Activated T-cell treated with anti-CD3 and anti-CD28 coated beads, Interleukin-2, amount 50 U/mL, for 72 hours (primary cell): ENCODE data around the gene EIF4A2. TPM values are rescaled to one million over a fixed set of nuclear protein-coding genes. Genes with fewer than 3 reads are reported as not detected.

Experiments used
- ATAC-seq, 2 donors: fragments of 150-1000 bp; cut with Tn5 transposase; replicated peaks in 1 of 2; 2 replicates each; pipeline ENCODE4 v1.10.0; 2021; ENCODE audit warnings: moderate library complexity in 2 of 2, mild to moderate bottlenecking in 1 of 2
- DNase-seq, 2 donors: peaks; one replicate each; pipeline ENCODE4 v3.0.0; 2021 to 2022; ENCODE audit warnings: mixed read lengths in 1 of 2
- H3K27ac Mint-ChIP-seq: one replicate; pipeline ENCODE4 v1.8.0; 2022; ENCODE audit warnings: mild to moderate bottlenecking, moderate library complexity, mixed read lengths
- H3K27me3 Mint-ChIP-seq: one replicate; pipeline ENCODE4 v1.8.0; 2022; ENCODE audit warnings: low read depth, mixed read lengths
- H3K36me3 Mint-ChIP-seq, 2 donors: one replicate each; pipeline ENCODE4 v1.8.0; 2022; ENCODE audit warnings: mixed read lengths in 2 of 2, mild to moderate bottlenecking in 1 of 2; ENCODE audit not compliant: insufficient read depth in 2 of 2
- H3K4me1 Mint-ChIP-seq: one replicate; pipeline ENCODE4 v1.8.0; 2022; ENCODE audit warnings: low read depth, mixed read lengths
- H3K4me3 Mint-ChIP-seq, 2 donors: one replicate each; pipeline ENCODE4 v1.8.0; 2022; ENCODE audit warnings: mild to moderate bottlenecking in 2 of 2, mixed read lengths in 2 of 2, moderate library complexity in 2 of 2
- H3K9me3 Mint-ChIP-seq, 2 donors: one replicate each; pipeline ENCODE4 v1.8.0; 2022; ENCODE audit warnings: mixed read lengths in 2 of 2
- total RNA-seq, 2 donors: library from RNA; stranded (reverse); gene quantifications; one replicate each; pipeline ENCODE4 v1.2.3, GENCODE V29; 2022

Gene EIF4A2
- total RNA-seq, 2 donors from 2014 or later, result 353 to 492 TPM

DNA sequence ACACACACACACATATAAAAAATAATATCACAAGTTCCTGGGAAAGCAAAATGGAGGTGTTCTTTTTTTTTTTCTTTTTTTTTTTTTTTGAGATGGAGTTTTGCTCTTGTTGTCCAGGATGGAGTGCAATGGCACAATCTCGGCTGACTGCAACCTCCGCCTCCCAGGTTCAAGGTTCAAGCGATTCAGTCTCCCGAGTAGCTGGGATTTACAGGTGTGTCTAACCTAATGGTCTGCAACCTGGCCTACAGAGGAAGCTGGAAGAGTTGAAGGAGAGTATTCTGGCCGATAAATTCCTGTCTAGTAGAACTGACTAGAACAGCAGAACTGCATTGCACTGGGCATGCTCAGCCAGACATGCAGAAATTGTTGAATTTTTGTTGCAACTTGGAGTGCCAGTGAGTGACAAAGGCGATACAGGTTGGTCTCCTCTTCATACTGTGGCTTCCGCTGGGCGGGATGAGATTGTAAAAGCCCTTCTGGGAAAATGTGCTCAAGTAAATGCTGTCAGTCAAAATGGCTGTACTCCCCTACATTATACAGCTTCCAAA, 22.4 kb upstream of the EIF4A2 start:
- no peak for ATAC-seq
- H3K27ac Mint-ChIP-seq, result no peak overlapping the region
- no peaks in the 10 kb centered on the region for H3K9me3 Mint-ChIP-seq
- DNase-seq, result no peak
- peaks cover 0 to 4% of the 10 kb centered on the region in 2 donors for H3K36me3 Mint-ChIP-seq
- H3K4me3 Mint-ChIP-seq, result no peak overlapping the region
- no peaks in the 10 kb centered on the region for H3K27me3 Mint-ChIP-seq
- peaks cover 16% of the 10 kb centered on the region for H3K4me1 Mint-ChIP-seq

- Mint-ChIP-seq H3K4me3 (peak overlapping the region; percentile 79 to 89), H3K27ac (peak overlapping the region; percentile 83), H3K4me1 (peaks cover 34% of the 10 kb centered on the region), H3K27me3 (no peaks in the 10 kb centered on the region), H3K9me3 (no peaks in the 10 kb centered on the region), H3K36me3 (no peaks in the 10 kb centered on the region)
- ATAC-seq, result peak; percentile 53 to 57
- DNase-seq, result no peak
These were observed 11.1 kb upstream of the EIF4A2 start for GRCh38 chr3:186772281-186772694.

GRCh38 chr3:186772701-186773417, 10.5 kb upstream of the EIF4A2 start:
- Mint-ChIP-seq H3K36me3 (no peaks in the 10 kb centered on the region), H3K9me3 (no peaks in the 10 kb centered on the region), H3K4me1 (peaks cover 34% of the 10 kb centered on the region), H3K4me3 (peak overlapping the region; percentile 79 to 89), H3K27ac (peak overlapping the region; percentile 83), H3K27me3 (no peaks in the 10 kb centered on the region)
- ATAC-seq (peak; percentile 93 to 97), DNase-seq (peak; percentile 76 to 80)

GRCh38 chr3:186775999-186776398, 7.4 kb upstream of the EIF4A2 start:
- Mint-ChIP-seq H3K4me1 (peaks cover 33% of the 10 kb centered on the region), H3K36me3 (no peaks in the 10 kb centered on the region), H3K27ac (no peak overlapping the region), H3K27me3 (no peaks in the 10 kb centered on the region), H3K4me3 (no peak overlapping the region), H3K9me3 (no peaks in the 10 kb centered on the region)
- ATAC-seq (no peak), DNase-seq (no peak)

DNA sequence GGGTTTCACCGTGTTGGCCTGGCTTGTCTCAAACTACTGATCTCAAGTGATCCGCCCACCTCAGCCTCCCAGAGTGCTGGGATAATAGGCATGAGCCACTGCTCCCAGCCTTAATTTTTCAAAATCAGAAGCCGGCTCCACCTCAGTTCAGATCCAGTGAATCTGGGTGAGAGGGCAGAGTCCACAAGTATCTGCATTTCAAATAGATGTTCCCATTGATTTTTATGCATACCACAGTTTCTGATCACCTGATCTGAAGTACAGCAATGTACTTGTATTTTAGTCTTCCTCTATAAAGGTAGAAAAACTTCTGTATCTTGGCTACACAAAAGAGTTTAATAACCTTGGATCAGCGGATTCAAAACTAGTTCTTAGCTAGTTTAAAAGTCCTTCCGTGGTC, 4.2 kb upstream of the EIF4A2 start:
- no peaks in the 10 kb centered on the region for H3K9me3 Mint-ChIP-seq
- H3K27me3 Mint-ChIP-seq, result no peaks in the 10 kb centered on the region
- ATAC-seq (no peak), DNase-seq (no peak)
- no peak overlapping the region for H3K27ac Mint-ChIP-seq
- no peak overlapping the region for H3K4me3 Mint-ChIP-seq
- peaks cover 9 to 12% of the 10 kb centered on the region in 2 donors for H3K36me3 Mint-ChIP-seq
- peaks cover 12% of the 10 kb centered on the region for H3K4me1 Mint-ChIP-seq

DNA sequence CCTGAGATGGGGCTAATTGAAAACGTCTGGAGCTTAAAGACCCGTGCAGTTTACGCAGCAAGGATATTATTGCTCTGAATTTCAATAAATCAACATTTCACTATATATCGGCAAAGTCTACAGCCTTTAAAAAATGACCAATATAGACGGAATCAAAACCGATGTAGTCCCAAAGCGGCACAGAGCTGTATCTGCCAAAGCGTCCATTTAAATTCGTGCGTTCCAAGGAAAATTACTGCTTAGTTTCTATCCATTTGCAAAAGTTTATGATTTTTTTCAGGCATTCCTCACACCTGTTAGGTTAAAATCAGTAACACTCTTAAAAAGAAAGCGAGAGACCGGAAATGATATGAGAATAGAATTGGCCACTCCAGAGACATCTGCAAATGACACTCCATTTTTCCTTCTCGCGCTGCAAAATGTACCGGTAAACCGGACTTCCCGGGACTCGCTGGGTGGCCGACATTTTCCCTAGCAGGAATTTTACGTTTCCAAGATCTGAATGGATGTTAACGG, 777 bp upstream of the EIF4A2 start:
- DNase-seq (no peak), ATAC-seq (peak in 1 of 2 donors; percentile 6)
- Mint-ChIP-seq H3K27ac (peak overlapping the region; percentile 99), H3K27me3 (no peaks in the 10 kb centered on the region), H3K4me3 (peak overlapping the region; percentile 92 to 97), H3K9me3 (no peaks in the 10 kb centered on the region), H3K36me3 (peaks cover 30 to 45% of the 10 kb centered on the region in 2 donors), H3K4me1 (peaks cover 37% of the 10 kb centered on the region)

- Mint-ChIP-seq H3K27me3 (no peaks in the 10 kb centered on the region), H3K27ac (peak overlapping the region; percentile 99), H3K4me1 (peaks cover 50% of the 10 kb centered on the region), H3K4me3 (peak overlapping the region; percentile 92 to 97), H3K9me3 (no peaks in the 10 kb centered on the region), H3K36me3 (peaks cover 40 to 58% of the 10 kb centered on the region in 2 donors)
- peak; percentile 50 to 53 for ATAC-seq
- DNase-seq, result peak; percentile 74 to 87
These were observed 546 bp downstream of the EIF4A2 start for GRCh38 chr3:186783731-186784515.

DNA sequence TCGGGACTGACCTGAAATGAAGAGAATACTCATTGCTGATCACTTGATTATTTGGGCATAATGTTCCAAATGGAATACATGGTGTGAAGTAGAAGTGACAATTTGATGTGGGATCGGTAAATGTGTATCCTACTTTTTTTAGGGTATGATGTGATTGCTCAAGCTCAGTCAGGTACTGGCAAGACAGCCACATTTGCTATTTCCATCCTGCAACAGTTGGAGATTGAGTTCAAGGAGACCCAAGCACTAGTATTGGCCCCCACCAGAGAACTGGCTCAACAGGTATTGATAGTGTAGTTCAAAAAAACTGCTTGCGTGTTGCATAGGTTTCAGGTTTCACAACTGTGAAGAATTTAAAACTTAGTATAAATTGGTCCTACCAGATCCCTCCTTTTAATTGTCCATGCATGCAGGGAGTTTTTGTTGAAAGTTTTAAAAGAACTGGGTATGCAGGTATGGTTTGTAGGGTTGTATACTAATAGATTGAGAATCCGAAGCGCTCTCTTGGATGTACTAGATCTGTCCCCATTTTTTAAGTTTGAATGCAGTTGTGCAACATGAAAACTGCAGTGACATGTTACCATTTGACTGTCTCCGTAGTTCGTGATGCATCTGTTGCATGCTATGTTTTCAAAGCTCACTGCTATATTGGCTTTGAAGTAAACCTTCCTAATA, 1.6 kb downstream of the EIF4A2 start:
- H3K27ac Mint-ChIP-seq, result peak overlapping the region; percentile 99
- H3K9me3 Mint-ChIP-seq, result no peaks in the 10 kb centered on the region
- peak overlapping the region; percentile 92 to 97 for H3K4me3 Mint-ChIP-seq
- ATAC-seq (no peak), DNase-seq (no peak)
- H3K4me1 Mint-ChIP-seq, result peaks cover 56% of the 10 kb centered on the region
- peaks cover 44 to 64% of the 10 kb centered on the region in 2 donors for H3K36me3 Mint-ChIP-seq
- H3K27me3 Mint-ChIP-seq, result no peaks in the 10 kb centered on the region

- Mint-ChIP-seq H3K36me3 (peaks cover 44 to 68% of the 10 kb centered on the region in 2 donors), H3K4me1 (peaks cover 62% of the 10 kb centered on the region), H3K4me3 (peak overlapping the region; percentile 92 to 97), H3K9me3 (no peaks in the 10 kb centered on the region), H3K27ac (peak overlapping the region; percentile 99), H3K27me3 (no peaks in the 10 kb centered on the region)
- DNase-seq (no peak), ATAC-seq (no peak)
These were observed 2.2 kb downstream of the EIF4A2 start for GRCh38 chr3:186785495-186786018.

DNA sequence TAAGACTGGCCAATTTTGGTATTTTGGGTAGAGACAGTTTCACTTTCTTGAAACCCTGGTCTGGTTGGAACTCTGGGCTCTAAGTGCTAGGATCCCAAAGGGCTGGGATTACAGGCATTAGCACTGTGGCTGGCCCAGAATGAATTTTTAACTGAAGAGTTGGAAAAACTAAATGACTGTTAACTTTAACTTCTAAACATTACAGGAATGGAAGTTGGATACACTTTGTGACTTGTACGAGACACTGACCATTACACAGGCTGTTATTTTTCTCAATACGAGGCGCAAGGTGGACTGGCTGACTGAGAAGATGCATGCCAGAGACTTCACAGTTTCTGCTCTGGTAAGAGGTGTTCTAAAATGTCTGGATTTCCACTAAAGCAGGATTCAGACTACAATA, 3.5 kb downstream of the EIF4A2 start:
- H3K9me3 Mint-ChIP-seq, result no peaks in the 10 kb centered on the region
- H3K27me3 Mint-ChIP-seq, result no peaks in the 10 kb centered on the region
- peak overlapping the region; percentile 92 to 97 for H3K4me3 Mint-ChIP-seq
- peaks cover 47 to 74% of the 10 kb centered on the region in 2 donors for H3K36me3 Mint-ChIP-seq
- DNase-seq (no peak), ATAC-seq (no peak)
- peak overlapping the region; percentile 99 for H3K27ac Mint-ChIP-seq
- peaks cover 74% of the 10 kb centered on the region for H3K4me1 Mint-ChIP-seq

DNA sequence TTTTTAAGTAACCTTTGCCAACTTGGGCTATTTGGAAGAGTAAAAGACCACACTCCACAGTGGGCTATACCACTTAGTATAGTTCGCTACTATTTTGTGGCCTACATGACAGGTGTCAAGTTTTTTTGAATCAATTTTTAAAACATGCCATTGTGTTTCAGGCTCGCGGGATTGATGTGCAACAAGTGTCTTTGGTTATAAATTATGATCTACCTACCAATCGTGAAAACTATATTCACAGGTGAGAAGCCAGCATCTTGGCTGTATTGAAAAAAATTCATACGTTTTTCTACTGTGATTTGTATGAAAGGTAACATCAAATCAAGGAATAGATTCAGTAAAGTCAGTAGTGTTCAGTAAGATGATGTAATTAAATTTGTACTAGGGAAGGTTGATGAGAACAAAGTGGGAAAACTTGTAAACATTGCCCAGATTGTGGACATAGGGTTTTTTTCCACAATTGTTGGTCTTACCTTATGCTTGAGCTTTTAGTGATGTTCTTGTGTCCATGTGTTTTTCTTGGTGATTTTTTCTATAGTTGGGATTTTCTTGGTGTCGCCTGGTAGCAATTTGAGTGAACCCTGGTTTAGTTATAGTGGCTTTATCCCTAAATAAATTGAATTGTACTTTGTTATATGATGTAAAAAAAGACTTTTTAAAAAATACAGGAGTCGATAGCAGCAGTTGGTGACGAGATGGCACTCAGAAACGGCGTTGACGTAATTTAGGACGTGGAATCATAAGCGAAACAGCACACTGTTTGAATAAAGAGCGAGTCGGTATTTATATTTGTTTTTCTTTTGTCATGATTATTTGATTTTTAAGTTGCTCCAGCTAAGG, 4.5 kb downstream of the EIF4A2 start:
- DNase-seq (no peak), ATAC-seq (no peak)
- no peaks in the 10 kb centered on the region for H3K9me3 Mint-ChIP-seq
- peak overlapping the region; percentile 92 to 97 for H3K4me3 Mint-ChIP-seq
- peaks cover 47 to 76% of the 10 kb centered on the region in 2 donors for H3K36me3 Mint-ChIP-seq
- H3K27me3 Mint-ChIP-seq, result no peaks in the 10 kb centered on the region
- peak overlapping the region; percentile 99 for H3K27ac Mint-ChIP-seq
- H3K4me1 Mint-ChIP-seq, result peaks cover 69% of the 10 kb centered on the region
